Measurements from ENCODE around the gene TFF2.

The TFF2 gene

GRCh38 chr21:42383331-42383730, 32.5 kb upstream of the TFF2 start:
- DNase-seq, result no peak

GRCh38 chr21:42382915-42383314, 32.1 kb upstream of the TFF2 start:
- no peak for DNase-seq

- no peak for DNase-seq
Measured at GRCh38 chr21:42381347-42381984, 30.7 kb upstream of the TFF2 start.

- no peak for DNase-seq
Measured at GRCh38 chr21:42379426-42380215, 28.8 kb upstream of the TFF2 start.

- no peak for DNase-seq
Measured at GRCh38 chr21:42378418-42378817, 27.6 kb upstream of the TFF2 start.

GRCh38 chr21:42377951-42378340, 27.2 kb upstream of the TFF2 start:
- DNase-seq, result no peak

- DNase-seq, result no peak
Measured at GRCh38 chr21:42377211-42377950, 26.6 kb upstream of the TFF2 start.

- DNase-seq, result no peak
Measured at GRCh38 chr21:42376338-42376982, 25.7 kb upstream of the TFF2 start.

GRCh38 chr21:42375966-42376337, 25.2 kb upstream of the TFF2 start:
- DNase-seq, result no peak

GRCh38 chr21:42375506-42375905, 24.7 kb upstream of the TFF2 start:
- DNase-seq, result no peak

GRCh38 chr21:42374864-42375499, 24.2 kb upstream of the TFF2 start:
- DNase-seq, result no peak

GRCh38 chr21:42374457-42374856, 23.7 kb upstream of the TFF2 start:
- no peak for DNase-seq

GRCh38 chr21:42373908-42374455, 23.2 kb upstream of the TFF2 start:
- DNase-seq, result no peak

GRCh38 chr21:42373196-42373907, 22.6 kb upstream of the TFF2 start:
- no peak for DNase-seq

GRCh38 chr21:42370894-42371654, 20.3 kb upstream of the TFF2 start:
- DNase-seq, result no peak

- DNase-seq, result no peak
Measured at GRCh38 chr21:42369821-42370220, 19.0 kb upstream of the TFF2 start.

GRCh38 chr21:42367367-42368165, 16.8 kb upstream of the TFF2 start:
- no peak for DNase-seq

GRCh38 chr21:42366292-42367010, 15.7 kb upstream of the TFF2 start, which contains the start of gene TFF1:
TSS of gene TFF1 (minus strand) at chr21:42366535. CDS start at chr21:42366495, 40 bp downstream.
- no peak for DNase-seq

- DNase-seq, result no peak
Measured at GRCh38 chr21:42365770-42366169, 15.0 kb upstream of the TFF2 start.
